ENCODE results near the gene MALT1.

Gene MALT1

DNA sequence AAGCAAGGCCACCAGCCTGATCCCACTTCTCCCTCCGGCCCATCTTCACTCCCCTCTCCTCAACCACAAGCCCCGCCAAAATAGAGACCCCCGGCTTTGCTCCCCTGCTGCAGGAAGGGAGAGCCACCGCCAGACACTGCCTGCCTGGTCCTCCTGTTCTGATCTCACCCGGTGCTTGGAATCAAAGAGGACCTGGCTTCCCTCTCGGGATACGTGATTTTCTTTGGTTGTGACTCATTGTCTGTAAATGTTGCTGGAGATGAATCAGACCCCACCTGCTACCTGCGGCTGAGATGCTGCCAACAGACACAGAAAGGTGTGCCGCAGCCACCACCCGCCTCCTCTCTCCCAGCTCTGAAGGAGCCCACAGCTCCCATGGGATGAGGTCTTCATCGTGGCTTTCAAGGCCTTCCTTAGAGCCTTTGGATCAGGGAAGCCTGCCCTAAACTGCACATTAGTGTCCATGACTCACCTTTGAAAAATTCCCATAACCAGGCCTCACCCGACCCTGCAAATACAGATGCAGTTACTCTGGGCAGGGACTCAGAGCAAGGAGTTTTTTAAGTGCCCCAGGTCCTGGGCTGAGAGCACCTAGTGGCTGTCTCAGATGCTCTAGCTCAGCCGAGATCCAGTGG lies 114.0 kb downstream of the MALT1 start:
- TF ChIP-seq, protein P1, sequence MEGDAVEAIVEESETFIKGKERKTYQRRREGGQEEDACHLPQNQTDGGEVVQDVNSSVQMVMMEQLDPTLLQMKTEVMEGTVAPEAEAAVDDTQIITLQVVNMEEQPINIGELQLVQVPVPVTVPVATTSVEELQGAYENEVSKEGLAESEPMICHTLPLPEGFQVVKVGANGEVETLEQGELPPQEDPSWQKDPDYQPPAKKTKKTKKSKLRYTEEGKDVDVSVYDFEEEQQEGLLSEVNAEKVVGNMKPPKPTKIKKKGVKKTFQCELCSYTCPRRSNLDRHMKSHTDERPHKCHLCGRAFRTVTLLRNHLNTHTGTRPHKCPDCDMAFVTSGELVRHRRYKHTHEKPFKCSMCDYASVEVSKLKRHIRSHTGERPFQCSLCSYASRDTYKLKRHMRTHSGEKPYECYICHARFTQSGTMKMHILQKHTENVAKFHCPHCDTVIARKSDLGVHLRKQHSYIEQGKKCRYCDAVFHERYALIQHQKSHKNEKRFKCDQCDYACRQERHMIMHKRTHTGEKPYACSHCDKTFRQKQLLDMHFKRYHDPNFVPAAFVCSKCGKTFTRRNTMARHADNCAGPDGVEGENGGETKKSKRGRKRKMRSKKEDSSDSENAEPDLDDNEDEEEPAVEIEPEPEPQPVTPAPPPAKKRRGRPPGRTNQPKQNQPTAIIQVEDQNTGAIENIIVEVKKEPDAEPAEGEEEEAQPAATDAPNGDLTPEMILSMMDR (IDR thresholded peaks at IDR 0.05; ENCODE audit: unreplicated experiment in 3 of 3): no peak
- no peaks in the 10 kb centered on the region for H3K36me3 Mint-ChIP-seq (ENCODE audit: low read depth)
- peaks cover 2% of the 10 kb centered on the region for H3K9me3 Mint-ChIP-seq
- no peak overlapping the region for H3K4me3 Mint-ChIP-seq
- peaks cover 28% of the 10 kb centered on the region for H3K4me1 Mint-ChIP-seq
- peak overlapping the region; percentile 32 to 90 (median 57) for H3K27ac Mint-ChIP-seq
- peaks cover 4% of the 10 kb centered on the region for H3K27me3 Mint-ChIP-seq (ENCODE audit: low read depth)

DNA sequence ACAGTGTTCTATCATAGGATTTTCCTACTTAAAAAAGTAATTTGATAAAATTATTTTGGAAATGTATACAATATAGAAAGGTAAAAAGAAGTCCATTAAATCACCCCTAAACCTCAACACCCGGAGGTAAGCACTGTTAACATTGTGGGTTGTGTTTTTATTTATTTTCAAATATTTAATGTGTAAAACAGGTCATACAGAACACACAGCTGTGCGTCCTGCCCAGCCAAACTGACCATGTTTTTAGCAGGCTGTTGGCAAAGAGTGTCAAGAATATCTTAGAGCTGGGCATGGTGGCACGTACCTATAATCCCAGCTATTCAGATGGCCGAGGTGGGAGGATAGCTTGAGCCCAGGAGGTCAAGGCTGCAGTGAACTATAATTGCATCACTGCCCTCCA lies 114.6 kb downstream of the MALT1 start:
- peaks cover 28% of the 10 kb centered on the region for H3K4me1 Mint-ChIP-seq
- TF ChIP-seq, protein P1 (IDR thresholded peaks at IDR 0.05; ENCODE audit: unreplicated experiment in 3 of 3): no peak
- H3K27ac Mint-ChIP-seq: peak overlapping the region in 2 of 3 experiments; percentile 57 to 90
- H3K4me3 Mint-ChIP-seq: no peak overlapping the region
- peaks cover 4% of the 10 kb centered on the region for H3K27me3 Mint-ChIP-seq (ENCODE audit: low read depth)
- no peaks in the 10 kb centered on the region for H3K36me3 Mint-ChIP-seq (ENCODE audit: low read depth)
- peaks cover 2% of the 10 kb centered on the region for H3K9me3 Mint-ChIP-seq

DNA sequence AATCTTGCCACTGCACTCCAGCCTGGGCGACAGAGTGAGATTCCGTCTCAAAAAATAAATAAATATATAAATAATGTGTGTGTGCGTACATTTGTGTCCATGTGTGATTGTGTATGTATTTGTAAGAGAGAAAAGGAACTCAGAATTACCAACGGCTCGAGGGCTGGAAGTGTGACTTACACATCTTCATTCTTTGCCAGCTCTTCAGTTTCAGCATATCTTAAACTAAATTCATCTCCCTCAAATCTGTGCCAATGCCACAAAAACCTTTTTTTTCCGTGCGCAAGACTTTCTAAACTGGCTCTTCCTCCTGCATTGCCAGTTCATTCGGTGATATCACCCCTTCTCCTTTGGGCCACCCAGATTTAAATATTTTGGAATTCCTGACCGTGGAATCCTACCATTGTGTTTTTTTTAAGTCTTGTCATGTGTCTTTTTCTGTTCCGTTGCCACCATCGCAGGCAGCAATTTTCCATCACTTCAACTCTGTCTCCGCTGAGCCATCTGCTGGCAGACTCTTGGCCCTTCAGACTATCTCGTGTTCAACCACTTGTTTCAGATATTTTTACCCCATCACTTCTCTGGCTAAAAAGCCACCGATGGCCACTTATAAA lies 116.4 kb downstream of the MALT1 start:
- TF ChIP-seq, protein P1 (IDR thresholded peaks at IDR 0.05; ENCODE audit: unreplicated experiment in 3 of 3): no peak
- Mint-ChIP-seq H3K4me1 (peaks cover 23% of the 10 kb centered on the region), H3K4me3 (no peak overlapping the region), H3K27me3 (ENCODE audit: low read depth) (no peaks in the 10 kb centered on the region), H3K36me3 (ENCODE audit: low read depth) (no peaks in the 10 kb centered on the region), H3K9me3 (peaks cover 2% of the 10 kb centered on the region), H3K27ac (peak overlapping the region; percentile 3 to 98 (median 36))

DNA sequence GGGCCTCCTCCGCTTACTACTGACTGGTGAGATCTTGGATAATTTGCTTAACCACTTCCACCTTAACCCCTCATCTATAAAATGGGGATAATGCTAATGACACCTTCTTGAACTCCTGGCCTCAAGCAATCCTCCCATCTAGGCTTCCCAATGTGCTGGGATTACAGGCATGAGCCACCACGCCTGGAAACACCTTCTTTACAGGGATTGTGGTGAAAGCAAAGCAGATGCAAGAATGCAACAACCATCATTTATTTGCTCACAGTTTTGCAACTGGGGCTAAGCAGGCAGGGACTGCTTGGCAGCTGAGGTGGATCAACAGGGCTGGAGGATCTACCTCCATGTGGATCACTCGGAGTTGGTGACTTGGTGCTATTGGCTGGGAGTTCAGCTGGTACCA lies 117.2 kb downstream of the MALT1 start:
- TF ChIP-seq, protein P1 (IDR thresholded peaks at IDR 0.05; ENCODE audit: unreplicated experiment in 3 of 3): no peak
- Mint-ChIP-seq H3K9me3 (peaks cover 2% of the 10 kb centered on the region), H3K4me3 (no peak overlapping the region), H3K36me3 (ENCODE audit: low read depth) (no peaks in the 10 kb centered on the region), H3K4me1 (peaks cover 27% of the 10 kb centered on the region), H3K27me3 (ENCODE audit: low read depth) (no peaks in the 10 kb centered on the region), H3K27ac (peak overlapping the region; percentile 97 to 98 (median 98))

DNA sequence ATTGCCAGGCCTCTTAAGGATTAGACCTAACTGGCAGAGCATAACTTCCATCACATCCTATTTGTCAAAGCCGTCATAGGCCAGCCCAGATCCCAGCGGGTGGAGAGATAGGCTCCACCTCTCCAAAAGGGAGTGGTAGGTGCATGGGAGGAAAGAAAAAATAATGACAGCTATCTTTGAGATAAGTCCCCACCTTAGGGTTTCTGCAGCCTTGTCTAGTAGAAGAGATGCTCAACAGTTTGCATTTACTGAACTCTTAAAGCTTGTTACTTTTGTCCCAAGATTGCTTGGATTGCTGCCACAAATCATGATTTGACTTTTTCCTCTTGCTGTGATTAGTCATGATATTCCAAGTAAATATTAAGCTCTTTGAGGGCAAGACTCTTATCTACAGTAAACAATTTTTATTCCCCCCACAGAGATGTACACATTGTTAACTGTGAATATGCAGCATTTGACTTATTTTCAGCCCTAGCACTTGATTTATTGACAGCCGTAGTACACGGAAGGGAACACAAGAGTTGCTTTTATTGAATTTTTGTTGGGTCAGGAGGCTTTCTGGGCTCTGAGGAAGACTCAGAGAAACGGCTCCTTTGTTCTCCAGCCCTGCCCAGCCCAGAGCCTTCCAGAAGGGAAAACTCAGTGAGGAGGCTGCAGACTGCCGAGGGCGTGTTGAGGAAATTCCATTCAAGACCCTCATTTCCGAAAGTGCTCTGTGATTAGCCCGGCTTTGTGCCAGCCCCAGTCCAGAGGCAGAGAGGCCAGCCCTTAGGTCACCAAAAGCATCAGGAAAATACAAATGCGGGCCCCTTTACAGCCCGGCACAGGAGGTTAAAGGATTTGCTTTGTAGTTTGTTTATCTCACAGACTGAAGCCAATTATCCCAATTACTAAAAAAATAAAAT lies 118.0 kb downstream of the MALT1 start:
- H3K36me3 Mint-ChIP-seq (ENCODE audit: low read depth): no peaks in the 10 kb centered on the region
- peaks cover 2% of the 10 kb centered on the region for H3K9me3 Mint-ChIP-seq
- no peak overlapping the region for H3K4me3 Mint-ChIP-seq
- H3K27ac Mint-ChIP-seq: peak overlapping the region; percentile 97 to 98 (median 98)
- peaks cover 27% of the 10 kb centered on the region for H3K4me1 Mint-ChIP-seq
- H3K27me3 Mint-ChIP-seq (ENCODE audit: low read depth): no peaks in the 10 kb centered on the region
- TF ChIP-seq, protein P1 (IDR thresholded peaks at IDR 0.05; ENCODE audit: unreplicated experiment in 3 of 3): no peak
